Mononuclear cell (primary cell): ENCODE data around the gene RNF220. TPM values are rescaled to one million over a fixed set of nuclear protein-coding genes. Genes with fewer than 3 reads are reported as not detected.

Experiments used
- H3K27me3 ChIP-seq: 2 replicates; pipeline ENCODE4 v1.6.0; 2011; ENCODE audit warnings: low read length, control low read depth; ENCODE audit not compliant: insufficient read depth
- H3K4me1 ChIP-seq: 2 replicates; pipeline ENCODE4 v1.5.1; 2011; ENCODE audit warnings: mild to moderate bottlenecking, low read length, control low read depth; ENCODE audit not compliant: insufficient read depth
- H3K4me3 ChIP-seq: 2 replicates; pipeline ENCODE4 v1.5.1; 2011; ENCODE audit warnings: mild to moderate bottlenecking, low read length, moderate library complexity
- H3K9me3 ChIP-seq: 2 replicates; pipeline ENCODE4 v1.5.1; 2011; ENCODE audit warnings: low read depth, mild to moderate bottlenecking, control low read depth, low read length
- total RNA-seq: library from RNA; depleted of rRNA; stranded (reverse); fragments of >200 nt; gene quantifications from one replicate; pipeline ENCODE4 v1.2.3, GENCODE V29; 2012

RNF220 gene
- total RNA-seq, 1 donor, result 61.4 TPM

GRCh38 chr1:44536357-44537209, 131.5 kb downstream of the RNF220 start:
- Histone ChIP-seq H3K27me3 (no peaks in the 10 kb centered on the region), H3K4me1 (peaks cover 8% of the 10 kb centered on the region), H3K4me3 (no peak overlapping the region), H3K9me3 (no peaks in the 10 kb centered on the region)

DNA sequence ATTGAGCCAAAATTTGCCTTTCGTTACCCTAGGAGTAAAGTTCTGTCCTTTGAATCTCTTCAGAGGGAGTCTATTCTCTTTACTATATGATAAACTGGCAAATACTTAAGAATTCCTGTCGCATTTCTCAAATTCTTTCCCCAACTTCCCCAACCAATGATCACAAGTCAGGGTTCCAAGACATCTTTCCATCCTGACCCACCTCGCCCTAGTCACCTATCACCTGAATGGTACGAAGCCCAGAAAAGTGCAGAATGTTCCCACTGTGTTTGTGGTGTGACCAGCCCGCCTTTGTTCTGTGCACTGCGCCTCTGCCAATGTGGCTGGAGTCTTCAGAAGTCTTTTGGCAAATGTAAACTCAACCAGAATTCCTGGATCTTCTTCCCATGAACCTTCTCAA, 132.5 kb downstream of the RNF220 start:
- H3K9me3 ChIP-seq, result no peaks in the 10 kb centered on the region

DNA sequence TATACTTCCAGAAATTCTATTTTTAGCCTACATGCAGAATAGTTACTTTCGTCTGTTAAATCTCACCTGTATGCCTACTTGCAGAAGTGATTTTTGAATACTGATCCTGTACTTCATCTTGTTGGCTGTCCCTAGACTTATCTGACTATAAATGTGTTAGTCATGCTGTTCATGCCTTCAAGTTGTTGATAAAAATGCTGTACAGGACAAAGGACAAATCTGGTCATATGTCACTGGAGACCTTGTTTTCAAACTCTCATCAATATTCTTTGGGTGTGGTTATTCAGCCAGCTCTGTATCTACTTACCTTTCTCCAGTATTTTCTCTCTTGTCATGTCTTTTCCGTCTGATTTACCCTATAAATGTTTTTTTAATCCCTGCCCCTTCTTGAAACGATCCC, 132.9 kb downstream of the RNF220 start:
- no peaks in the 10 kb centered on the region for H3K9me3 ChIP-seq
- H3K4me1 ChIP-seq, result peaks cover 7% of the 10 kb centered on the region
- H3K27me3 ChIP-seq, result no peaks in the 10 kb centered on the region
- H3K4me3 ChIP-seq, result no peak overlapping the region

More for the DNA sequence above, 132.5 kb downstream of the RNF220 start:
- Histone ChIP-seq H3K4me1 (peaks cover 6% of the 10 kb centered on the region), H3K27me3 (no peaks in the 10 kb centered on the region), H3K4me3 (no peak overlapping the region)

DNA sequence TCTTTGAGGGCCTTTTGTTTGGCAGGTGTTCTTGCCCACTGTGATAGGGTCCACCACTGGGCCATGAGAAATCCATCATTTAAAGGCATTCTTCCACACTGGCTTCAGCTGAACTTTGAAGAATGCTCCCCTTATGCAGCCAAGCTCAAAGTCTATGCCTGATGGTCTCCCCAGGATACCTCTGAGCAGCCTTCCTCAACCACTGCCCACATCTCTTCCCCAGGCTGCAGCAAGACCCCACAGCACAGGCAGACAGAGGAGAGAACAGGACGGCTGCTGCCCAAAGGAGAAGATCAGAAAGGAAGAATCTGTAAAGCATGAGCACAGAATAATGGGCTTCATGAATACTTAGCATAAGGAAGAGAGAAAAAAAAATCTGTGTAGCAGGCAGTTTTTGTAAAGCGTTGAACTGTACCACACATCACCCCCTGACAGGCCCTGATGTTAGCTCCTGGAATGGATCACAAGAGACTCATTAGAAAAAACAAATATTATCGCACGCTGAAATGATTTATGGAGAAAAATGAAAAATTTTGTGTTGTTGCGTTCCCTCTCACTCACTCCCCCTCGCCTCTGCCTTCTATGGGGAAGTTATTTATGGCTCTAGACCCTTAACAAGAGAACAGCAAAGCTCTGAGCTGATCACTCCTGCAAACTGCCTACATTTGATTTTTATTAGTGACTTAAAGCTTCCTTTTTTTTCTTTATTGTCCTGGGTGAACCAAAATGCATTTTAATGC, 135.1 kb downstream of the RNF220 start:
- no peak overlapping the region for H3K4me3 ChIP-seq
- H3K9me3 ChIP-seq, result no peaks in the 10 kb centered on the region
- H3K4me1 ChIP-seq, result peaks cover 14% of the 10 kb centered on the region
- H3K27me3 ChIP-seq, result no peaks in the 10 kb centered on the region

GRCh38 chr1:44542420-44543063, 137.5 kb downstream of the RNF220 start:
- no peak overlapping the region for H3K4me3 ChIP-seq
- H3K4me1 ChIP-seq, result peaks cover 14% of the 10 kb centered on the region
- no peaks in the 10 kb centered on the region for H3K9me3 ChIP-seq
- H3K27me3 ChIP-seq, result no peaks in the 10 kb centered on the region

DNA sequence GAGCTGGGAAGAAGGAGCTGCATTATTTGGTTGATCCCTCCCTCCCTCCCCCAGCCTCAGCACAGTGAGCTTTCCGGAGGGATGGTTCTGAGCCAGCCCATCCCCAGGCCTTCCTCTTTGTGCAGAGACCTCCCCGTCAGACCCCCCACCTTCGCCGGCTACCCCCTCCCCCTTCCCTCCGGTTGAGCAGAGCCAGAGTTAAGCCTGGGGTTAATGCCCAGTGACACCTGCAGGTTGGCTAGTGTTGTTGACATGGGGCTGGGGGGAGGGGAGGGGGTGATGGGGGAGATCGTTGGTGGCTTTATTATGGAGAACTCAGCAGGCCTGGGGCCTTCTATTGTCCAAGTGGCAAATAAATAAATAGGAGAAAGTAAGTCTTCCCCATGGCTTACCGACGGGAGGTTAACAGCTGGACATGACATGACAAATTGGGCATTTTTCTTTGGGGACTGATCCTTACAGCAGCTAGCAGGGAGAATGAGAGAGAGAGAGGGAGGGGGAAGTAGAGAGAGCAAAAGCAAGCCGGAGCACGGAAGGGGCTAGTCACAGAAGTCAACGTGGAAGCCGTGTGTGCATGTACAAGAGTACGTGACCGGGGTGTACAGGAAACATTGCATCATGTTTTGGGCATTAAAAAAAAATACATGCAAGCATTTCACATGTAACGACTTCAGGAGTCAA, 138.1 kb downstream of the RNF220 start:
- H3K9me3 ChIP-seq, result no peaks in the 10 kb centered on the region
- H3K27me3 ChIP-seq, result no peaks in the 10 kb centered on the region
- H3K4me1 ChIP-seq, result peaks cover 14% of the 10 kb centered on the region
- H3K4me3 ChIP-seq, result no peak overlapping the region

DNA sequence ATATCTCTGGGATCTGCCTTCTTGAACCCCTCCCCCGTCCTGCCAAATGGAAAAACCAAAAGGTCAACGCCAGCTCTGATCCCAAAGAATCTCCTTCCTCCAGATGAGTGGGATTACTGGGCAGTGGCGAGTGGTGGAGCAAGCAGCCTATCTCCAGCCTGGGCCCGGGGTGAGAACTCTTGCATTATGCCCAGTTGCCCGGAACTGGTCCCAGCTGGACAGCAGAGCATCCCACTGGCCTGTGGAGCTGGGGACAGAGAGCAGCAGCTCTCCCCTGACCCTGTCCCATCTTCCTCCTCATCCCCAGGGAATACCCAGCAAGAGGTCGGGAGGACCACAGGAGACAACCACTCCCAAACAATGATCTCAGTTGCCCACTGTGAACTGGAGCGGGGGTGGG, 138.7 kb downstream of the RNF220 start:
- H3K4me1 ChIP-seq, result peaks cover 14% of the 10 kb centered on the region
- H3K9me3 ChIP-seq, result no peaks in the 10 kb centered on the region
- no peaks in the 10 kb centered on the region for H3K27me3 ChIP-seq
- H3K4me3 ChIP-seq, result no peak overlapping the region

GRCh38 chr1:44544960-44545359, 139.9 kb downstream of the RNF220 start:
- Histone ChIP-seq H3K9me3 (no peaks in the 10 kb centered on the region), H3K4me3 (no peak overlapping the region), H3K27me3 (no peaks in the 10 kb centered on the region)

GRCh38 chr1:44545961-44546360, 140.9 kb downstream of the RNF220 start:
- Histone ChIP-seq H3K4me3 (no peak overlapping the region), H3K4me1 (peaks cover 21% of the 10 kb centered on the region), H3K27me3 (no peaks in the 10 kb centered on the region), H3K9me3 (no peaks in the 10 kb centered on the region)

More at GRCh38 chr1:44544960-44545359, 139.9 kb downstream of the RNF220 start:
- peaks cover 21% of the 10 kb centered on the region for H3K4me1 ChIP-seq

DNA sequence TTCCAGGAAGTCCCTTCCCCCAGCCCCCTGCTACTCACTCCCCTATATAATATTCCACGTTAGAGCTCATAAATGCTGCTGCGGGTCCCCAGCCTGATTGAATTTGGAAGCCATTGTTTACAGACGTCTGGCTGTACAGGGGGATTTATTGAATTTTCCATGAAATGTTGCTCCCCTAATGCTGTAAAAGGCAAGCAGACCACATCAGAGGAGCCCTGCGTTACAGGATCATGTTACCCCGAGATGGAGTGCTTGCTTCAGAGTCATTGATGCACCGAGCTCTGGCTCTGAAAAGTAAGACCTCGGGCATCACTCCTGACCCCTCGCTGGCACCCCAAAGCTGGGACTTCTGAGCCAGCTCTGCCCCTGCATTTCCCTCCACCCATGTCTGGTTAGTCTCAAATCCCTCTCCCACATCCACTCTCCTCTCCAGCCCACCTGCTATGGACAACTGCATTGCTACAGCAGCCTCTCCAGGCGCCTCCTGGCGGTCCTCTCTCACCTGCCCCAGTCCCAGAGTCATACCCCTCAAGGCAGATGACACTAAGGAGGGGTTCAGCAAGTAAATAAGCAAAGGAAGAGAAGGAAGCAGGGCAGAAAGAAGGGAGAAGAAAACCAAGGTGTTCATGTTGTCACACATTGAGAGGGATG, 141.5 kb downstream of the RNF220 start:
- H3K4me1 ChIP-seq, result peaks cover 21% of the 10 kb centered on the region
- H3K4me3 ChIP-seq, result no peak overlapping the region
- H3K27me3 ChIP-seq, result no peaks in the 10 kb centered on the region
- no peaks in the 10 kb centered on the region for H3K9me3 ChIP-seq

GRCh38 chr1:44547361-44547760, 142.3 kb downstream of the RNF220 start:
- no peaks in the 10 kb centered on the region for H3K9me3 ChIP-seq
- peaks cover 26% of the 10 kb centered on the region for H3K4me1 ChIP-seq
- H3K4me3 ChIP-seq, result no peak overlapping the region
- H3K27me3 ChIP-seq, result no peaks in the 10 kb centered on the region

DNA sequence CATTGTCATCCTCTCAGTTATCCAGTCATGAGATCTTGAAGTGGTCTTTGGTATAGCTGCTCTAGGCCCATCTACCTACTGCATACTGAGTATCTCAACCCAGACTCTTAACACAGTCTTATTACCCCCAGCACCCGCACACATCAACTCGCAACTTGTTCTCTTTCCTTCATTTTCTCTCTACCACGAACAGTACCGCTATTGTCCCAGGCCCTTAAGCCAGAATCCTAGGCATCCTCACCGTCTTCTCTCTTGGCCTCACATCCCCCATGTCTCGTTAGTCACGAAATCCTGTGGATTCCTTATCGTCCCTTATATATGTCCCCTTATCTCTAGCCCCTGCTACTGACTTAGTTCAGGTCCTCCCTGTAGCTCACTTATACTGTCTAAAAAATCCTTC, 142.8 kb downstream of the RNF220 start:
- Histone ChIP-seq H3K4me1 (peaks cover 21% of the 10 kb centered on the region), H3K4me3 (no peak overlapping the region), H3K9me3 (no peaks in the 10 kb centered on the region), H3K27me3 (no peaks in the 10 kb centered on the region)

DNA sequence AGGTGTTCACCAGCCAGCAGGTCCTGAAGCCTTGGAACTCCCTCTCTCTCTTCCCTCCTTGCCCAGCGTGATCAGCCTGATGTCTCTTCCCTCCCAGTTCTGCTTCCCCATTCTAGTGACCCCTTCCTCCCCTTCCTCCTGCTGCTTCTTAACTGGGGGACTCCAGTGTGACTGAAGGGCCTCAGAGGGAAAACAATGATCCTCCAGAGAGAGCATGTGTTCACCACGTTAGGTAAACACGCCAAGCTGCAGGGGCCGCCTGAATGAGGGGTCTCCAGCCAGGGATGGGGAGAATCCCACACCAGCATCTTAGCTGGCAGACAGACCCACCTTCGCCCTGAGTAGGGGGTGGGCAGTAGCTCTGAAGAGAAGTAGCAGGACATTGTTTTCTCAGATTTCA, 144.5 kb downstream of the RNF220 start:
- peaks cover 14% of the 10 kb centered on the region for H3K4me1 ChIP-seq
- H3K4me3 ChIP-seq, result no peak overlapping the region
- no peaks in the 10 kb centered on the region for H3K27me3 ChIP-seq
- H3K9me3 ChIP-seq, result no peaks in the 10 kb centered on the region

GRCh38 chr1:44553127-44553758, 148.2 kb downstream of the RNF220 start:
- H3K4me3 ChIP-seq, result no peak overlapping the region
- no peaks in the 10 kb centered on the region for H3K9me3 ChIP-seq
- H3K4me1 ChIP-seq, result peaks cover 14% of the 10 kb centered on the region
- H3K27me3 ChIP-seq, result no peaks in the 10 kb centered on the region
